ENCODE measurements around the gene SCN11A. TPM values are rescaled to one million over a fixed set of nuclear protein-coding genes. Genes with fewer than 3 reads are reported as not detected.

SCN11A gene
- total RNA-seq, 1 donor from 2014 or later = 0.09 TPM

Other genes starting within 250 kb of the SCN11A start
- not detected for gene SCN10A, start 235.7 kb downstream of the SCN11A start, total RNA-seq
- 45.6 TPM for gene WDR48, start 72 bp upstream of the SCN11A start, total RNA-seq
- gene GORASP1, start 55.7 kb upstream of the SCN11A start, total RNA-seq = 84.3 TPM
- 13.4 TPM for gene TTC21A, start 55.7 kb upstream of the SCN11A start, total RNA-seq
- 21.7 TPM for gene CSRNP1, start 101.6 kb upstream of the SCN11A start, total RNA-seq
- gene XIRP1, start 140.7 kb upstream of the SCN11A start, total RNA-seq = 0.09 TPM
- gene CX3CR1, start 228.1 kb upstream of the SCN11A start, total RNA-seq = 22.6 TPM